Heart right ventricle (tissue), 16 donors: ENCODE measurements around the gene RBBP6. TPM values are rescaled to one million over a fixed set of nuclear protein-coding genes. Genes with fewer than 3 reads are reported as not detected.

ENCODE experiments used
- ATAC-seq, 8 donors: fragments of 200-7000 bp; cut with Tn5 transposase; one replicate each; pipeline ENCODE4 v1.9.1; 2020; ENCODE audit warnings: mild to moderate bottlenecking in 8 of 8, moderate library complexity in 8 of 8, moderate number of reproducible peaks in 1 of 8
- DNase-seq, 2 donors: peaks; one replicate each; pipeline ENCODE4 v3.0.0-alpha.2; 2020
- H3K27ac ChIP-seq, 10 donors: fragments of 200-600 bp; sonication (generic) in 2 of 10; one replicate each; pipeline versions ENCODE4 v1.5.0 to v1.8.0; 2020 to 2022; ENCODE audit warnings: mild to moderate bottlenecking in 3 of 10
- H3K27me3 ChIP-seq, 7 donors: fragments of 200-600 bp; one replicate each; pipeline ENCODE4 v1.8.0; 2021 to 2022; ENCODE audit warnings: mild to moderate bottlenecking in 2 of 7
- H3K36me3 ChIP-seq, 9 donors: fragments of 200-600 bp; sonication (generic) in 1 of 9; one replicate each; pipeline versions ENCODE4 v1.5.0 to v1.8.0; 2020 to 2022; ENCODE audit warnings: mild to moderate bottlenecking in 2 of 9
- H3K4me1 ChIP-seq, 9 donors: fragments of 200-600 bp; sonication (generic) in 1 of 9; one replicate each; pipeline versions ENCODE4 v1.5.0 to v1.8.0; 2020 to 2022; ENCODE audit warnings: mild to moderate bottlenecking in 4 of 9
- H3K4me3 ChIP-seq, 10 donors: fragments of 200-600 bp; sonication (generic) in 2 of 10; one replicate each; pipeline versions ENCODE4 v1.5.0 to v1.8.0; 2020 to 2022; ENCODE audit warnings: mild to moderate bottlenecking in 7 of 10, moderate library complexity in 2 of 10
- H3K9me3 ChIP-seq, 11 donors: fragments of 200-600 bp in 10 of 11; sonication (generic) in 2 of 11; one replicate each; pipeline versions ENCODE4 v1.5.0 to v1.8.0; 2013 to 2022; ENCODE audit warnings: mild to moderate bottlenecking in 2 of 11, control low read depth in 1 of 11, moderate library complexity in 1 of 11
- WGBS, 2 donors: extraction: QIAGEN DNeasy Blood & Tissue Kit; methylation state at CpG; one replicate each; pipeline ENCODE4 v1.1.7; 2013; ENCODE audit warnings: inconsistent platforms in 1 of 2; 5-methylcytosine and 5-hydroxymethylcytosine counted together
- intact Hi-C, 10 donors: fragments of 100-400 bp; cut with DNase I; formaldehyde crosslinking; loops; one replicate each; pipeline versions ENCODE4 v1.11.1 to v1.14.2; 2022
- long read RNA-seq, 3 donors: library from polyadenylated mRNA; unstranded; transcript quantifications; one replicate each; pipeline ENCODE4 v2.0.0, GENCODE V29; 2020 to 2021
- polyA plus RNA-seq, 2 donors: library from polyadenylated mRNA; stranded (reverse); fragments of 200-250 nt; gene quantifications; one replicate each; pipeline ENCODE4 v1.2.3, GENCODE V29; 2013
- total RNA-seq, 10 donors: library from RNA; stranded (reverse); fragmentation: NEBNext Ultra II Directional in 3 of 10; extraction: Animal tissue kit (Norgen Biotek cat#: 25700) in 3 of 10; gene quantifications; one replicate each; pipeline versions ENCODE4 v1.2.1 to v1.2.4, GENCODE V29; 2021 to 2023
- TF ChIP-seq, protein P1 (sequence below), 9 donors: fragments of 200-600 bp; sonication (generic) in 2 of 9; IDR thresholded peaks; one replicate each; pipeline versions ENCODE4 v1.5.0 to v1.8.0; 2021 to 2022; ENCODE audit warnings: antibody characterized with exemption in 9 of 9, mild to moderate bottlenecking in 5 of 9, moderate library complexity in 1 of 9
- donor health status: Arrhythmogenic right ventricular cardiomyopathy.
- donor health status: ischemic (EF 13 %, LVEDD 7.1; RV severe dilation, severe dysfunction).
- donor health status: healthy with polysubstance abuse.
- donor health status: DM: no; HTN: yes; CAD: no.
- donor health status: DM: no; HTN: no; CAD: no.
- donor health status: ischemic (EF 25% LVEDD 6.9; RV normal size, moderate dysfunction).
- donor health status: ischemic (EF 25% LVEDD 5.7; RV mildly dilated, moderate dysfunction).
- donor health status: healthy.
- donor health status: DM: yes; HTN: yes; CAD: no.
- donor health status: Ischemic cardiomyopathy.
- donor health status: ischemic (EF 35%, LVEDD 5.7; RV mildly dilated, moderate dysfunction).
- donor health status: nonischemic (EF 11% LVEDD 7.7; RV severe dilation, severe dysfunction).
- donor health status: DM: yes; HTN: yes; CAD: no.
- donor health status: PGD.
- donor health status: ischemic (EF 29% LVEDD 5.4; RV normal size, mild dysfunction).
- donor health status: nonischemic (EF 23%, LVEDD 6.1; RV moderate dilation, normal function).

RBBP6 gene, protein sequence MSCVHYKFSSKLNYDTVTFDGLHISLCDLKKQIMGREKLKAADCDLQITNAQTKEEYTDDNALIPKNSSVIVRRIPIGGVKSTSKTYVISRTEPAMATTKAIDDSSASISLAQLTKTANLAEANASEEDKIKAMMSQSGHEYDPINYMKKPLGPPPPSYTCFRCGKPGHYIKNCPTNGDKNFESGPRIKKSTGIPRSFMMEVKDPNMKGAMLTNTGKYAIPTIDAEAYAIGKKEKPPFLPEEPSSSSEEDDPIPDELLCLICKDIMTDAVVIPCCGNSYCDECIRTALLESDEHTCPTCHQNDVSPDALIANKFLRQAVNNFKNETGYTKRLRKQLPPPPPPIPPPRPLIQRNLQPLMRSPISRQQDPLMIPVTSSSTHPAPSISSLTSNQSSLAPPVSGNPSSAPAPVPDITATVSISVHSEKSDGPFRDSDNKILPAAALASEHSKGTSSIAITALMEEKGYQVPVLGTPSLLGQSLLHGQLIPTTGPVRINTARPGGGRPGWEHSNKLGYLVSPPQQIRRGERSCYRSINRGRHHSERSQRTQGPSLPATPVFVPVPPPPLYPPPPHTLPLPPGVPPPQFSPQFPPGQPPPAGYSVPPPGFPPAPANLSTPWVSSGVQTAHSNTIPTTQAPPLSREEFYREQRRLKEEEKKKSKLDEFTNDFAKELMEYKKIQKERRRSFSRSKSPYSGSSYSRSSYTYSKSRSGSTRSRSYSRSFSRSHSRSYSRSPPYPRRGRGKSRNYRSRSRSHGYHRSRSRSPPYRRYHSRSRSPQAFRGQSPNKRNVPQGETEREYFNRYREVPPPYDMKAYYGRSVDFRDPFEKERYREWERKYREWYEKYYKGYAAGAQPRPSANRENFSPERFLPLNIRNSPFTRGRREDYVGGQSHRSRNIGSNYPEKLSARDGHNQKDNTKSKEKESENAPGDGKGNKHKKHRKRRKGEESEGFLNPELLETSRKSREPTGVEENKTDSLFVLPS (N-terminal part only)
- total RNA-seq (10 to 100 TPM; 26.8 to 50.3 (median 33.1) TPM), polyA plus RNA-seq (10 to 100 TPM; 18.9 to 35.8 TPM)
- long read RNA-seq, donor 1, transcript RBBP6-204 (3 exons, 854 nt) = major isoform, 14 of 30 reads
- long read RNA-seq, donor 1, partial matches to known transcripts = 9 of 30 reads
- long read RNA-seq, donor 1, other reads (novel, unspliced or antisense) = 7 of 30 reads
- long read RNA-seq, donor 2, transcript RBBP6-204 (3 exons, 854 nt) = major isoform, 8 of 21 reads
- long read RNA-seq, donor 2, partial matches to known transcripts = 7 of 21 reads
- long read RNA-seq, donor 2, other reads (novel, unspliced or antisense) = 6 of 21 reads
- long read RNA-seq, donor 3, transcript RBBP6-204 (3 exons, 854 nt) = major isoform, 16 of 36 reads
- long read RNA-seq, donor 3, partial matches to known transcripts = 18 of 36 reads
- long read RNA-seq, donor 3, other reads (novel, unspliced or antisense) = 1 of 36 reads

DNA sequence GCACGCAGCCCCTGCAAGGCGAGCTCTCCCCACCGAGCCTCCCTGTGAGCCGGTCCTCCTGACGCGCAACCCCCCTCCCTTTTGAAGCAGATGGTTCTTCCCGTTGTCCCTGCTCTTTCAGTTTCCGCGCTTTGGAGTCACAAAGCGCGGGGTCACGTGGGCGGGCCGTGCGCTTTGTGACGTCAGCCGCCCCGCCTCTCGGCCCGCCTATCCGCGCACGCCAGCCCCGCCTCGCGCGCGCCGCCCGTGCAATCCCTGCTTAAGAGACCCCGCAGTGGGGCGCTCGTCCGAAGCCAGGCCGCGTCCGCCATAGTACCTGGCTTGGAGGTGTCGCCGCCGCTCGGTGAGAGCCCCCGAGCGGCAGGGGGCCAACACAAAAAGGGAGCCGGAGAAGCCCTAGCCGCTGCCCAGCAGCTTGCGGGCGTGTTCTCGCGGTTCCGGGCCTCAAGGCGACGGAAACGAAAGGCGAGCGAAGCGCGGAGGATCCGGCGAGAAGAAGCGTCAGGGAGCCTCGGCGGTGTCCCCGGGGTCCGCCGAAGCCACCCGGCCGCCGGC lies at the start of gene RBBP6:
Gene RBBP6 (plus strand): TSS at position 272 of the 555 bp plus-strand sequence. CDS start 1,061 bp downstream, outside the sequence.
- Histone ChIP-seq H3K27ac (peak within 1 kb of the TSS; percentile 95 to 100 (median 100)), H3K27me3 (no peaks in the 10 kb centered on the region), H3K36me3 (peaks cover 0 to 7% (median 0%) of the 10 kb centered on the region in 9 donors), H3K9me3 (no peaks in the 10 kb centered on the region), H3K4me1 (peaks cover 3 to 35% (median 29%) of the 10 kb centered on the region in 9 donors), H3K4me3 (peak within 1 kb of the TSS; percentile 61 to 97 (median 82))
- ATAC-seq = peak; percentile 95 to 98 (median 97)
- peak; percentile 93 to 95 for DNase-seq
- WGBS, 2 donors = 0 to 1% methylated on average over 56 to 68 of the region's 68 CpGs
- TF ChIP-seq, protein P1, sequence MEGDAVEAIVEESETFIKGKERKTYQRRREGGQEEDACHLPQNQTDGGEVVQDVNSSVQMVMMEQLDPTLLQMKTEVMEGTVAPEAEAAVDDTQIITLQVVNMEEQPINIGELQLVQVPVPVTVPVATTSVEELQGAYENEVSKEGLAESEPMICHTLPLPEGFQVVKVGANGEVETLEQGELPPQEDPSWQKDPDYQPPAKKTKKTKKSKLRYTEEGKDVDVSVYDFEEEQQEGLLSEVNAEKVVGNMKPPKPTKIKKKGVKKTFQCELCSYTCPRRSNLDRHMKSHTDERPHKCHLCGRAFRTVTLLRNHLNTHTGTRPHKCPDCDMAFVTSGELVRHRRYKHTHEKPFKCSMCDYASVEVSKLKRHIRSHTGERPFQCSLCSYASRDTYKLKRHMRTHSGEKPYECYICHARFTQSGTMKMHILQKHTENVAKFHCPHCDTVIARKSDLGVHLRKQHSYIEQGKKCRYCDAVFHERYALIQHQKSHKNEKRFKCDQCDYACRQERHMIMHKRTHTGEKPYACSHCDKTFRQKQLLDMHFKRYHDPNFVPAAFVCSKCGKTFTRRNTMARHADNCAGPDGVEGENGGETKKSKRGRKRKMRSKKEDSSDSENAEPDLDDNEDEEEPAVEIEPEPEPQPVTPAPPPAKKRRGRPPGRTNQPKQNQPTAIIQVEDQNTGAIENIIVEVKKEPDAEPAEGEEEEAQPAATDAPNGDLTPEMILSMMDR (IDR thresholded peaks at IDR 0.05) = peak; percentile 7 to 57 (median 39)
- intact Hi-C loops = loop anchor here in 1 of 10 donors (5.0 kb wide), 1 partner anchor 573 kb away; the partner anchor contains the start of gene LCMT1

DNA sequence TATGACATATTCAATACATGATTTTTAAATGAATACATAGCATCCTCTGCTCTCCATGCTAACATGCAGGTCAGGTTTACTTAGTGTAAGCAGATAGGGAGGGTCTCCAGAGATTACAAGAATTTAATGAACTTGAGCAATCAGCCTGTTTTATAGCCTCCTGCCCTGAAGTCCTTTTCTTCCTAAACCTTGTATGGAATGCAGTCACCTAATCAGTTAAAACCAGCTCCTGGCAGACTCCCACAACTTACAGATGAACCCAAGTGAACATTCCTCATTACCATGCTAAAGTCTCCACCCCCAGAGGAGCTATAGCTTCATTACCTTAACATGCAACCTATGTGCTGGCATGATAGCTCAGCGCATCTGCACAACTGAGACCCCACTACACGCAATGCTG lies 48.5 kb upstream of the RBBP6 start:
- intact Hi-C loops = loop anchor here in 2 of 10 donors (10.0 kb wide), 2 partner anchors 236 to 686 kb away; partner anchors contain the start of gene CACNG3 (in 1 of the 2)

DNA sequence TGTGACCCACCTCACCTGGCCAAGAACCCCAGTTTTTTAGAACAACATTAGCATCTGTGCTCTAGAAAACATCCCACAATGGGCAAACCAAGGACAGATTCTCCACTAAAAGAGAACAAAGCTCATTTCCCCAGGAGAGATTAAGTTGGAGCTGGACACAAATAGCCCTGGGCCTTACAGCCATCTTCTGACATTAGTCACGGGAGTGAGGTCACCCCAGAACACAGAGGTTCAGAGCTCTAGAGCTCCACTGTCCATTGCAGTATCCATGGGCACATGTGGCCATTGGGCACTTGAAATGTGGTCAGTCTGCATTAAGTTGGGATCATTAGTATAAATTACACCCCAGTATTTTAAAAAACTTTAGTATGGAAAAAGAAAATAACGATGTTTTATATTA lies 47.6 kb upstream of the RBBP6 start:
- Histone ChIP-seq H3K27ac (no peak overlapping the region), H3K27me3 (peaks cover 0 to 25% (median 13%) of the 10 kb centered on the region in 7 donors)
- intact Hi-C loops = loop anchor here in 2 of 10 donors (10.0 kb wide), 2 partner anchors 237 to 687 kb away; partner anchors contain the start of gene CACNG3 (in 1 of the 2)

More for the DNA sequence above, 48.5 kb upstream of the RBBP6 start:
- Histone ChIP-seq H3K27ac (no peak overlapping the region), H3K4me1 (no peaks in the 10 kb centered on the region), H3K4me3 (no peak overlapping the region), H3K27me3 (peaks cover 0 to 25% (median 13%) of the 10 kb centered on the region in 7 donors), H3K9me3 (peaks cover 0 to 23% (median 2%) of the 10 kb centered on the region in 11 donors), H3K36me3 (no peaks in the 10 kb centered on the region)
- TF ChIP-seq, protein P1 (IDR thresholded peaks at IDR 0.05) = no peak
- no peak for DNase-seq
- no peak for ATAC-seq
- WGBS, 2 donors = 83 to 95% methylated on average over 2 of the region's 2 CpGs

More for the DNA sequence above, 47.6 kb upstream of the RBBP6 start:
- Histone ChIP-seq H3K4me1 (no peaks in the 10 kb centered on the region), H3K9me3 (peaks cover 0 to 23% (median 2%) of the 10 kb centered on the region in 11 donors), H3K36me3 (no peaks in the 10 kb centered on the region), H3K4me3 (no peak overlapping the region)
- ATAC-seq (no peak), DNase-seq (no peak)
- TF ChIP-seq, protein P1 (IDR thresholded peaks at IDR 0.05) = no peak
- 71 to 74% methylated on average over 2 of the region's 2 CpGs for WGBS, 2 donors
